Thoracic aorta (tissue), 2 donors: ENCODE results near the gene C4orf50. TPM values are rescaled to one million over a fixed set of nuclear protein-coding genes. Genes with fewer than 3 reads are reported as not detected.

Experiments used
- ATAC-seq: fragments of 150-250 bp; one replicate; pipeline ENCODE4 v1.8.0; 2017; ENCODE audit warnings: low read depth; ENCODE audit not compliant: insufficient number of reproducible peaks, low FRiP score
- DNase-seq: peaks from one replicate; pipeline ENCODE4 v3.0.0-alpha.2; 2020; ENCODE audit warnings: low spot score
- H3K27ac ChIP-seq, 2 donors: fragments of 200-600 bp; sonication (generic); 1 replicate in 1 of 2; 2 replicates in 1 of 2; pipeline ENCODE4 v1.5.1; 2016; ENCODE audit warnings: mild to moderate bottlenecking in 2 of 2, moderate library complexity in 2 of 2
- H3K27me3 ChIP-seq: fragments of 200-600 bp; sonication (generic); replicated peaks from 2 replicates; pipeline ENCODE4 v1.6.0; 2016; ENCODE audit warnings: mild to moderate bottlenecking; ENCODE audit not compliant: insufficient read depth
- H3K36me3 ChIP-seq: fragments of 200-600 bp; sonication (generic); one replicate; pipeline ENCODE4 v1.5.1; 2016
- H3K4me1 ChIP-seq, 2 donors: fragments of 200-600 bp; sonication (generic); 1 replicate in 1 of 2; 2 replicates in 1 of 2; pipeline versions ENCODE4 v1.5.1 to v1.6.0; 2016; ENCODE audit warnings: low read depth in 2 of 2, mild to moderate bottlenecking in 1 of 2; ENCODE audit not compliant: control insufficient read depth in 1 of 2
- H3K4me3 ChIP-seq: fragments of 200-600 bp; sonication (generic); 2 replicates; pipeline ENCODE4 v1.5.1; 2016; ENCODE audit warnings: mild to moderate bottlenecking
- H3K9me3 ChIP-seq: fragments of 200-600 bp; sonication (generic); 2 replicates; pipeline ENCODE4 v1.5.1; 2016
- total RNA-seq, 2 donors: library from RNA; depleted of rRNA; stranded (reverse); fragments of >200 nt; gene quantifications; one replicate each; pipeline versions ENCODE4 v1.1.0 to v1.2.3, GENCODE V29; 2016
- TF ChIP-seq, protein P1 (sequence below): fragments of 200-600 bp; sonication (generic); IDR thresholded peaks from one replicate; pipeline ENCODE4 v1.5.1; 2019; ENCODE audit warnings: antibody characterized with exemption

C4orf50 gene
- total RNA-seq, 2 donors from 2014 or later: 0.14 TPM; not detected in 1

DNA sequence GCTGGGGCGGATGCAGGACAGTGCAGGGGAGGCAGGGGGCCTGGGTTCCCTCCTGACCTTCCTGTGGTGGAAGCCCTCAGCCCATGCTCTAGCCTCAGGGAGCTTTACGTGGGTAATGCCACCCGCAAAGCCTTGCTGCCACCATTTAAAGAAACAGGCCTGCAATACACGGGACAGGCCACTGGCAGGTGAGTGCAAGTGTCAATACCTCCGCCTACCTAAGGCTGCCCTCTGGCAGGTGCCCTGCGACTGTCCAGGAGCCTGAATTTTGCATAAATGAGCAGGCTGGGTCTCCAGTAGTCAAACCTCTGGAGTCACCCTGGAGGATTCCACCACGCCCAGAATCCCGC, 131.2 kb downstream of the C4orf50 start:
- TF ChIP-seq, protein P1, sequence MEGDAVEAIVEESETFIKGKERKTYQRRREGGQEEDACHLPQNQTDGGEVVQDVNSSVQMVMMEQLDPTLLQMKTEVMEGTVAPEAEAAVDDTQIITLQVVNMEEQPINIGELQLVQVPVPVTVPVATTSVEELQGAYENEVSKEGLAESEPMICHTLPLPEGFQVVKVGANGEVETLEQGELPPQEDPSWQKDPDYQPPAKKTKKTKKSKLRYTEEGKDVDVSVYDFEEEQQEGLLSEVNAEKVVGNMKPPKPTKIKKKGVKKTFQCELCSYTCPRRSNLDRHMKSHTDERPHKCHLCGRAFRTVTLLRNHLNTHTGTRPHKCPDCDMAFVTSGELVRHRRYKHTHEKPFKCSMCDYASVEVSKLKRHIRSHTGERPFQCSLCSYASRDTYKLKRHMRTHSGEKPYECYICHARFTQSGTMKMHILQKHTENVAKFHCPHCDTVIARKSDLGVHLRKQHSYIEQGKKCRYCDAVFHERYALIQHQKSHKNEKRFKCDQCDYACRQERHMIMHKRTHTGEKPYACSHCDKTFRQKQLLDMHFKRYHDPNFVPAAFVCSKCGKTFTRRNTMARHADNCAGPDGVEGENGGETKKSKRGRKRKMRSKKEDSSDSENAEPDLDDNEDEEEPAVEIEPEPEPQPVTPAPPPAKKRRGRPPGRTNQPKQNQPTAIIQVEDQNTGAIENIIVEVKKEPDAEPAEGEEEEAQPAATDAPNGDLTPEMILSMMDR: no peak
- ATAC-seq (no peak), DNase-seq (no peak)
- Histone ChIP-seq H3K4me1 (peaks cover 11 to 18% of the 10 kb centered on the region in 2 donors), H3K36me3 (no peaks in the 10 kb centered on the region), H3K4me3 (peak overlapping the region; percentile 68), H3K27me3 (peaks cover 19% of the 10 kb centered on the region), H3K27ac (no peak overlapping the region), H3K9me3 (no peaks in the 10 kb centered on the region)

DNA sequence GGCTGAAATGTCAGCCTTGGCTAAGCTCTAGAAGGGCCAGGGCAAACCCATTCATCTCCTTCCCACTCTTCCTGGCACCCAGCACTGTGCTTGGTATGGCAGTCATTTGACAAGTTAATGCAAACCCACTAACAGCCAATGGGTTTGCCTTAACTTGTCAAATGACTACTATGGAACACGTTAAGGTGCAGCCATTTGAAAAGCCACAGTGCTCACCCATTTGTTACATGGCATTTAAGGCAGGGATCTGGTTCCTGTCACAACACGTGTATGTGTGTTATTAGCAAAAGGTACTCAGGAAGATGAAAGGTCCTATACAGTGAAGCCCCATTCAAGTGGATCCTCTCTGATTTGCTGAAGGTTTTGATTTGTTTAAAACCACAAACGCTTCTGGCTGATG, 132.5 kb downstream of the C4orf50 start:
- Histone ChIP-seq H3K36me3 (no peaks in the 10 kb centered on the region), H3K27me3 (peaks cover 8% of the 10 kb centered on the region), H3K4me3 (no peak overlapping the region), H3K4me1 (peaks cover 11 to 18% of the 10 kb centered on the region in 2 donors), H3K9me3 (no peaks in the 10 kb centered on the region), H3K27ac (no peak overlapping the region)
- TF ChIP-seq, protein P1: no peak
- ATAC-seq (no peak), DNase-seq (no peak)

DNA sequence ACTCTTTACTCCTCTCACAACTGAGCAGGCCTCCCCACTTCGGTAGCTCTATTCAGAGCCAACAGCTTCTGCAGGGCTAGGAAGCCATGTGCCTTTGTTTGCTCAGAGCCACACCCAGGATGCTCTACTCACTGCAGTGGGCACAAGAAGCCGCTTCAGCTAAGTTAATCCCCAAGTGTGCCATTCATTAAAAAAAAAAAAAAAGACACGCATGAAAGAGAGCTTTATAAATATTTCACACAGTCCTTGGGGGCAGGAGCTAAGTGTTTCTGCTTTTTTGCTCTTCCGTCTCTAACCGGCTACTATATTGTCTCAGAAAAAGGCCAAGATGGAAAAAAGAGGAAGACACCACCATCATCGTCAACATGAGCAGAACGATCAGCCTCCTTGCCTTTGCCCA, 133.4 kb downstream of the C4orf50 start:
- no peaks in the 10 kb centered on the region for H3K36me3 ChIP-seq
- no peak for DNase-seq
- no peak for ATAC-seq
- no peaks in the 10 kb centered on the region for H3K27me3 ChIP-seq
- no peak overlapping the region for H3K4me3 ChIP-seq
- TF ChIP-seq, protein P1: no peak
- no peaks in the 10 kb centered on the region for H3K9me3 ChIP-seq
- peaks cover 9 to 12% of the 10 kb centered on the region in 2 donors for H3K4me1 ChIP-seq
- H3K27ac ChIP-seq: no peak overlapping the region

DNA sequence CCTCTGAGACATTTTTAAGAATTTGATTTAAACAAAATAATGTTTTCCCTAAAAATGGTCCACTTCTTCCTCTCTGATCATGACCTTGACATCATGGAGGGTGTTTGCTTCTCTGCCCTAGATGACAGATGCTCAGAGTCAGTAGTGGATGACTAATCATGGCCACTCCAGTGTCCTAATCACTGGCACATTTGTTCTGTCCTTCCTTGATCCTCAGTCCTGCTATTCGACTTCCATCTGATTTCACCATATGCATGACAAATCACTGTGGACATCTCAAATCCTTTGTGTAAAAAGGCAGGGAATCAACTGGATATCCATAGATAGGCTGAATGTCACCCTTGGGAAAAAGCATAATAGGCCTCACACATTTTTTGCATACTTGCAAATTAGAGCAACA, 134.3 kb downstream of the C4orf50 start:
- Histone ChIP-seq H3K4me3 (no peak overlapping the region), H3K9me3 (no peaks in the 10 kb centered on the region), H3K36me3 (no peaks in the 10 kb centered on the region), H3K27me3 (no peaks in the 10 kb centered on the region), H3K4me1 (peaks cover 9 to 12% of the 10 kb centered on the region in 2 donors), H3K27ac (no peak overlapping the region)
- no peak for ATAC-seq
- TF ChIP-seq, protein P1: no peak
- DNase-seq: no peak

DNA sequence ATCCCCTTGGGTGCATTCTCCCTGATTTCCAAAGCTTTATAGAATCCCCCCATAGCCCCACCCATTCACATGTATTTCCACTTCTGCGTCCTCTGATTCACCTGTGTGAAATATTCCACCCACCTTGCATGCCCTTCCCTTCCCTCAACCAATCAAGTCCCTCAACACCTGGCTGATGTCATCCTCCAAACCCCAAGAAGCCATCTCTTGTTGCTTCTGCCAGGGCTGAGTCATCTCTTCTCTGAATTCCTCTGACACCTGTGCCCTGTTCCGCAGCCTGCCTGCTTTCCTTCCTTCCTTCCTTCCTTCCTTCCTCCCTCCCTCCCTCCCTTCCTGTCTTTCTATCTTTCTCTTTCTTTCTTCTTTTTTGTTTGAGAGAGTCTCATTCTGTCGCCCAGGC, 135.3 kb downstream of the C4orf50 start:
- H3K27me3 ChIP-seq: no peaks in the 10 kb centered on the region
- no peak overlapping the region for H3K4me3 ChIP-seq
- no peak overlapping the region for H3K27ac ChIP-seq
- TF ChIP-seq, protein P1: no peak
- peaks cover 5 to 8% of the 10 kb centered on the region in 2 donors for H3K4me1 ChIP-seq
- H3K9me3 ChIP-seq: no peaks in the 10 kb centered on the region
- ATAC-seq (no peak), DNase-seq (no peak)
- H3K36me3 ChIP-seq: no peaks in the 10 kb centered on the region
